GM12891 (cell line): ENCODE measurements around the gene NAIF1.
"Not testable (repeated sequence)": the region's sequence is repeated elsewhere in the genome, so short reads cannot be mapped to it uniquely, and the experiment has no call there.

ENCODE experiments used
- DNase-seq: peaks from one replicate; pipeline ENCODE4 v3.0.0; 2011; ENCODE audit warnings: low spot score; ENCODE audit not compliant: insufficient read length
- FAIRE-seq: peaks from 2 replicates; lab custom pipeline; 2011; peaks lifted over from hg19 to GRCh38; lab: Jason Lieb, UNC
- PAX5 ChIP-seq: IDR thresholded peaks from 2 replicates; pipeline ENCODE4 v1.6.1; 2011; ENCODE audit warnings: low read length, moderate library complexity, mild to moderate bottlenecking; ENCODE audit not compliant: insufficient read depth, severe bottlenecking
- POLR2A ChIP-seq: IDR thresholded peaks from 2 replicates; pipeline ENCODE4 v1.6.1; 2011; ENCODE audit warnings: low read depth, low read length, control low read depth
- POLR2AphosphoS5 ChIP-seq: IDR thresholded peaks from 2 replicates; pipeline ENCODE4 v1.6.1; 2011; ENCODE audit warnings: low read depth, low read length, control low read depth
- POU2F2 ChIP-seq: IDR thresholded peaks from 2 replicates; pipeline ENCODE4 v1.6.1; 2011; ENCODE audit warnings: low read depth, mild to moderate bottlenecking, control low read depth, low read length, moderate library complexity
- SPI1 ChIP-seq: IDR thresholded peaks from 2 replicates; pipeline ENCODE4 v1.6.1; 2011; ENCODE audit warnings: low read depth, low read length, control low read depth
- TAF1 ChIP-seq: IDR thresholded peaks from 2 replicates; pipeline ENCODE4 v1.6.1; 2011; ENCODE audit warnings: low read depth, low read length, control low read depth

Gene NAIF1

DNA sequence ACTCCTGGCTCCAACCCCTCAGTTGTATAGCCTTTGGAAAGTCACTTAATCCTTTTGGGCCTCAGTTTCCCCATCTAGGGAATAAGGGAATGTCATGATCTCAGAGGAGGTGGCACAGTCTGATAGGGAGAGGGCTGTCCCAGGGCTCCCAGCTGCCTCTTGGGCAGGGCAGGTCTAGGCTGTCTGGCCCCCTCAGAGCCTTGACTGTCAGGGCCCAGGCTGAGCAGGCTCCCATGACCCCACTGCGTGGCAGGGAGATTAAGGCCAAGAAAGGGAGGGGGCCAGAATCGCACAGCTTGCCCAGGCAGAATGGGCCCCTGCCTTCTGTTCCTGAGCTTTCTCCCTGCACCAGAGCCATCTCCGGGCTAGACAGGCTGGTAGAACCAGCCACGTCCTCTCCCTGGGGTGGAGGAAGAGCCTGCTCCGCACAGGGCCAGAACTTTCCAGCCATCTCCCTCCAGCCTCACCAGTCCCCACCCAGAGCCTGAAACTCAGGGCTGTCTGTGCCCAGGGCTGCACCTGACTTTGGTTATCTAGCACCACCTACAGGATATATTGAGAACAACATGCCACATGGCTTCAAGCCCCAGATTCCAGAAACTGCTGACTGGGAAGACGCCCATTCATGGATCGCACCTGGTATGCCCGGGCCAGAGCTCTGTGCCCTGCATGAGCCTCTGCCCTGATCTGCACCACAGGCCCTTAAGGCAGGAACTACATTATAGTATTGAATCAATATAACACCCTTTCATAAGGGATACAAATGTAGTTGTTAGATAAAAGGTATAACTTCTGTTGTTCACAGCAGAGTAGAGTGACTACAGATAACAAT lies 32.1 kb downstream of the NAIF1 start:
- TF ChIP-seq POU2F2 (no peak), TAF1 (no peak), POLR2A (no peak)
- DNase-seq (peak; percentile 46), FAIRE-seq (peak; percentile 91)

DNA sequence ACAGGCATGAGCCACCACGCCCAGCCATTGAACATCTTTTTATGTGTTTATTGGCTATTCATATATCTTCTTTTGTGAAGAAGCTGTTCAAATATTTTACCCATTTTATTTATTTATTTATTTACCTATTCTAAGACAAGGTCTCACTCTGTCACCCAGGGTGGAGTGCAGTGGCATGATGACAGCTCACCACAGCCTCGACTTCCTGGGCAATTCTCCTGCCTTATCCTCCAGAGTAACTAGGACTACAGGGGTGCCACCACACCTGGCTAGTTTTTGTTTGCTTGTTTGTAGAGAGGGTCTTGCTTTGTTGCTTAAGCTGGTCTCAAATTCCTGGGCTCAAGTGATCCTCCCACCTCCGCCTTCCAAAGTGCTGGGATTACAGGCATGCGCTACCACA lies 33.5 kb downstream of the NAIF1 start:
- DNase-seq: no peak
- TF ChIP-seq TAF1 (no peak), SPI1 (no peak), PAX5 (no peak), POU2F2 (no peak), POLR2A (no peak), POLR2AphosphoS5 (no peak)
- no peak for FAIRE-seq

DNA sequence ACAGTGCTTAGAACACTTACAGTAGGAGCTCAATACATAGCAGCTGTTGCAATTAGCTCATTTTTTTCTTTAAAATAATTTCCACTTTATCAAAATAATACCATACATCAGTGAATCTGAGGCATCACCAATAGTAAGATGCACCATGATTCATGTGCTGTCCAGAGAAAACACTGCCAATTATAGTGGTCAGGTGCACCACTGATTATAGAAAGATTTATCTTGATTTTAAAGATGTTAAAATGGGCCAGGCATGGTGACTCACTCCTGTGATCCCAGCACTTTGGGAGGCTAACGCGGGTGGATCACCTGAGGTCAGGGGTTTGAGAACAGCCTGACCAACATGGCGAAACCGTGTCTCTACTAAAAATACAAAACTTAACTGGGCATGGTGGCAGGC lies 39.4 kb downstream of the NAIF1 start:
- TF ChIP-seq POU2F2: no peak
- no peak for TF ChIP-seq SPI1
- TF ChIP-seq PAX5: no peak
- TF ChIP-seq POLR2A: no peak
- no peak for TF ChIP-seq TAF1
- no peak for TF ChIP-seq POLR2AphosphoS5
- DNase-seq (no peak), FAIRE-seq (no peak)

DNA sequence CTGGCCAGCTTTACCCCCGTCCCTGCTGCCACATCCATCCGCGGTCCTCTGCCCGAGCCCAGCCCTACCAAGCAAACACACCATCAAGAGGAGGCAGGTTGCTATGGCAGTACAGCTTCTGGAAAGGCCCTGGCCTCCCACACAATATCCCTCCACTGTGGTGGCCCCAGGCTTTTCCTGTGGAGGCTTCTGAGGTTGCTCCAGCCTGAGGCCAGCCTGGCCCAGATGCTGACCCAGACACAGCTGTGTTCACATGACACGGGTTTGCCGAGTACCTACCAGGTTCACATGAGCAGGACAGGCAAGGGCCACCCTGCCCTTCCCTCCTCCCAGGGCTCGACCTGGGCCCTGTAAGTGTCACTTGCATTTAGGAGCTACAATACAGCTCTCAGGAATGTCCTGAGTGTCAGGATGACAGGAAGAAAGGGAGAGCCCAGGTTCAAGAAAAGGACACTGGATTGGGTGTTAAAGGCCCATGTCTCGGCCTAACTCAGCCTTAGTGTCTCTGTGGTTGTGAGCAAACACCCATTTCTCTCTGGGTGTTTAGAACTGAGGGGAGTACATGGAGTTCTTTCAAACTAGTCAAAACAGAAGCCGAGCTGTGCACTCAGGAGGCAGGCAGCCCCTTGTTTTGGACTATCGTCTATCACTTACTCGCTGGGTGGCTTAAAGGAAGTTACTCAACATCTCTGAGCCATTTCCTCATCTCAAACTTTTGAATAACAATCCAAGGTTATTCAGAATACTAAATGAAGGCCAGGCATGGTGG lies 40.2 kb downstream of the NAIF1 start:
- DNase-seq (no peak), FAIRE-seq (no peak)
- no peak for TF ChIP-seq POLR2A
- no peak for TF ChIP-seq POU2F2
- no peak for TF ChIP-seq SPI1
- no peak for TF ChIP-seq TAF1
- TF ChIP-seq PAX5: no peak
- TF ChIP-seq POLR2AphosphoS5: no peak

DNA sequence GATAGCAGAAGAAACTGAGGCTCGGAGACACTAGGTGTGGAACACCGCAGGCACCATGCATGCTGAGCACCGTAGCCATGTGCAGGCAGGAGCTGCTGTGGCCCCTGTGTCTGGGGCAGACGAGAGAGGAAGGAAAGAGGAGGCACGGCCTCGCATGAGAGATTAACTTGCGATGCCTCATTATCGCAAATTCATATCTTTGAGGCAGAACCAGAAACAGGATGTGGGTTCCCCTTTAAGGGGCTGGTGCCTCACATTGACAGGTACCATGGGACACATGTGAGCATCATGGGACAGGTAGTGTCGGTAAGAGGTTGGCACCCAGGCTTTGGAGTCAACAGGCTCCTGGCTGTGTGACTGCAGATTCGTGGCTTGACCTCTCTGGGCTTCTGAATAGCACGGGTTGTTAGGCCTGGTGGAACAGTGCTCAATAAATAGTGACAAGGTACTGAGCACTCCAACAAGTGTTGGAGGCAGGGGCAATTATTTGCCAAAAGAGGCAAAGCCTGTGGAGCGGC lies 40.8 kb downstream of the NAIF1 start:
- DNase-seq (peak; percentile 57), FAIRE-seq (peak; percentile 93)
- no peak for TF ChIP-seq POLR2A
- no peak for TF ChIP-seq POU2F2
- peak; percentile 60 for TF ChIP-seq SPI1

DNA sequence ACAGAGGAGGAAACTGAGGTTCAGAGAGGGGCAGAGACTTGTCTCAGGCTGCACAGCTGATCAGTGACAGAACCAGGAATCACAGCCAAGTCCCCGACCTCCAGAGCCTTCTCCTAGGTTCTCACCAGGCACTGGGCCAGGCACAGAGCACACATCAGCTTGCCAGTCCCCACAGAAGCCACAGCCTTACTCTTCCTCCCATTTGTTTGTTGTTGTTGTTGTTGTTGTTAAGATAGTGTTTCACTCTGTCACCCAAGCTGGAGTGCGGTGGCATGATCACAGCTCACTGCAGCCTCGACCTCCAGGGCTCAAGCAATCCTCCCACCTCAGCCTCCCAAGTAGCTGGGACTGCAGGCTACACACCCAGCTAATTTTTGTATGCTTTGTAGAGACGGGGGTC lies 41.4 kb downstream of the NAIF1 start:
- DNase-seq: no peak
- FAIRE-seq: peak; percentile 33

DNA sequence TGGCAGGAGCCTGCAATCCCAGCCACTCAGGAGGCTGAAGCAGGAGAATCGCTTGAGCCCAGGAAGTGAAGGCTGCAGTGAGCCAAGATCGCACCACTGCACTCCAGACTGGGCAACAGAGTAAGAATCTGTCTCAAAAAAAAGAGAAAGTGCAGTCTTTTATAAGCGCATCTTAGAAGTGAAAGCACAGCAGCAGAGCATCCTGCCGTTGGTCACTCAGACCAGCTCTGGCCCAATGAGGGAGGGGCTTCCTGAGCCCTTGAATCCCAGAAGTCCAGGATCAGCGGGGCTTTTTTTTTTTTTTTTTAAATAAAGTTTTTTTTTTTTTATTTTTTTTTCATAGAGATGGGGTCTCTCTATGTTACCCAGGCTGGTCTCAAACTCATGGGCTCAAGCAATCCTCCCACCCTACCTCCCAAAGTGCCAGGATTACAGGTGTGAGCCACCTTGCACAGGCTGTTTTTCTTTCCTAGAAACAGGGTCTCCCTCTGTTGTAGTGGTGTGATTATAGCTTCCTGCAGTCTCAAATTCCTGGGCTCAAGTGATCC lies 42.3 kb downstream of the NAIF1 start:
- DNase-seq: no peak
- FAIRE-seq: no peak
- no peak for TF ChIP-seq POLR2A
- no peak for TF ChIP-seq POLR2AphosphoS5
- TF ChIP-seq POU2F2: no peak
- no peak for TF ChIP-seq PAX5
- TF ChIP-seq TAF1: no peak
- TF ChIP-seq SPI1: no peak

More for the DNA sequence above, 41.4 kb downstream of the NAIF1 start:
- TF ChIP-seq POLR2A: no peak
- TF ChIP-seq POU2F2: no peak
- no peak for TF ChIP-seq POLR2AphosphoS5
- TF ChIP-seq TAF1: no peak
- no peak for TF ChIP-seq PAX5
- no peak for TF ChIP-seq SPI1

DNA sequence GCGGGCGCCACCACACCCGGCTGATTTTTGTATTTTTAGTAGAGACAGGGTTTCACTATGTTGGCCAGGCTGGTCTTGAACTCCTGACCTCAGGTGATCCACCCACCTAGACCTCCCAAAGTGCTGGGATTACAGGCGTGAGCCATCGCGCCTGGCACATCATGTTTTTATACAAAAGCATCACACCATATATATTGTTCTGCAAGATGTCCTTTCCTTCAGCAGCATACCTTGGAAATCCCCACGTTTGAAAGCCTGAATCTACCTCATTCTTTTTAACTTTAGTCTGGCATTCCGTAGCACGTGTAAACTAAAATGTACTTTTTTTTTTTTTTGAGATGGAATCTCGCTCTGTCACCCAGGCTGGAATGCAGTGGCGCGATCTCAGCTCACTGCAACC lies 43.4 kb downstream of the NAIF1 start:
- DNase-seq, FAIRE-seq: not testable (repeated sequence)

DNA sequence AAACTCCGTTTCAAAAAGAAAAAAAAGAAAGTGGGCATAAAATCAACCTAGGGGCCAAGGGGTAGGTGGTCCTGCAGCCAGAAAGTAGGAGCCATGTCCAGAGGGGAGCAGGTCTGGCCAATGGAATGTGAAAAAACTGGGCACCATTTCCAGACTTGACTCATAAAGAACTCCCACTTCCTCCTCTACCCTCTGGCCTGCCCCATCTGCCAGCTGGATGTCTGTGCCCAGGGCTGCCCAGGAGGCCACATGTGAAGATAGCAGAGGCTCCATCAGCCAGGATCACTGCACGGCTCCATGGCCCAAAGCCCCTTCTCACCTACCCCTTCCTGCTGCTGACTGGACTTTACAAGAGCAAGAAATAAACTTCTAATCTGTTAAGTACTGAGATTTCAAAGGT lies 44.2 kb downstream of the NAIF1 start:
- no peak for DNase-seq
- FAIRE-seq: no peak
- TF ChIP-seq POLR2A (no peak), SPI1 (peak; percentile 62)

DNA sequence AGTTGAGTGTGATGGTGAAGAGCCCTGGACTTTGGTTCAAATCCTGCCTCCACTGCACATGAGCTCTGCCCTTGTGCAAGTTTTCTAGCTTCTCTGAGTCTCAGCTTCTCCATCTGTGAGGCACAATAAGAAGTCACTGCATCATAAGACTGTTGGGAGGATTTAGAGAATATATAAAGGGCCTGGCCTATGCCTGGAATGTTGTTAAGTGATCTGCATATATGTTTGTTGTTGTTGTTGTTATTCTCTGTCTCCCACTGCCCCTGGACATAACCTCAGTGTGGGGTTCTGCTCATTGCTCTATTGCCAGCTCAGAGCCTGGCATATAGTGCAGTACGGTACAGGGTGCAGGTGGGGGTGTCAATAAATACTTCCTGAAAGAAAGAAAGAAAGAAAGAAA lies 46.0 kb downstream of the NAIF1 start:
- no peak for FAIRE-seq
- TF ChIP-seq POLR2AphosphoS5: no peak
- TF ChIP-seq PAX5: no peak
- TF ChIP-seq POLR2A: no peak
- TF ChIP-seq POU2F2: no peak
- no peak for TF ChIP-seq TAF1
- TF ChIP-seq SPI1: no peak

More for the DNA sequence above, 46.0 kb downstream of the NAIF1 start:
- DNase-seq: no peak
